GM18907 (cell line): Measurements from ENCODE around the gene CCDC9.
A peak's percentile ranks its signal among the peaks of the same experiment; 100 is the strongest.

Experiments used
- ATAC-seq: cut with Tn5 transposase; IDR thresholded peaks from one replicate; pipeline ENCODE4 v1.9.1; 2021; ENCODE audit warnings: mild to moderate bottlenecking, moderate library complexity; ENCODE audit not compliant: unreplicated experiment

Gene CCDC9

DNA sequence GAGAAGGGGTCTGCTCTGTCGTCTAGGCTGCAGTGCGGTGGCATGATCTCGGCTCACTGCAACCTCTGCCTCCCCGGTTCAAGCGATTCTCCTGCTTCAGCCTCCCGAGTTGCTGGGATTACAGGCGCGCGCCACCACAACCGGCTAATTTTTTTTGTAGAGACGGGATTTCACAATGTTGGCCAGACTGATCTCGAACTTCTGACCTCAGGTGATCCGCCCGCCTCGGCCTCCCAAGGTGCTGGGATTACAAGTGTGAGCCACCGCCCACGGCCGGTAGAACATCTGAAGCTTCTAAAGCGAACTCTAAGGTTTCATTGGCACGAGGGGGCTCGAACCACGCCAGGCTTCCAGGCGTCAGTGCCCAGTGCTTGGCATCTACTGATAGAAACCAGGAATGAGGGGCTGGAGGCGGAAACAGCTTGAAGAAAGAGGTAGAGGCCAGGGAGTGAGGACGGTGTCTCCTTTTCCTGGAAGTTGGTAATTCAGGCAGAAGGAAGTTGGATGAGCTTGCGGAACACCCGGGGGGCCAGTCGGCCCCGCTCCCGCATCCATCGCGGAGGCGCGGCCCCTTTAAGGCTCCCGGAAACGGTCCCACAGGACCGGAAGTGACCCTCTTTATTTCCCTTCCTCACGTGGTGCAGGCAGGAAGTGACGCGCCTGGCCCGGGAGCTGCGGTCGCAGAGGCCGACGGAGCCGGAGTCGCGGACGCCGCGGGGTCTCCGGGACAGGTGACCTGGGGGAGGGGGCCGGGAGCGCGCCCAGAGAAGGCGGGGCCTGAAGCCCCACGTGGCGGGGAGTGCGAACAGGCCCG, at the start of gene CCDC9:
Gene CCDC9, plus strand, starts transcription at position 647 of the 814 bp plus-strand sequence. CDS start 1,876 bp downstream, outside the sequence.
- ATAC-seq, result peak; percentile 48

- no peak for ATAC-seq
Measured at GRCh38 chr19:47209319-47210179, 46.8 kb upstream of the CCDC9 start.

DNA sequence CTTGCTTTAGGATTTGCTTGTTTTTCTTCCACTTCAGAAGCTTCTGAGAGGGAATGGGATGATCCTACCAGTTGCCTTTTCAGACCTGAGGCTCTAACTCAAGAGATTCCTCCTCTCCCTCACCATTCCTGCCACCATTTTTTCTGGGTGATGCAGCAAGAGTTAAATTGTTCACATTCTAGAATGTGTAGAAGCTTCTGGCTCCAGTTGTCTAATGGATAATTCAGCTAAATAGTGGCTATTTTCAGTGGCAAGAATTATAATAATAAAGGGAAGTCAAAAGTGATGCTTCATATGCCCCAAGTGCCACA, 46.2 kb upstream of the CCDC9 start:
- no peak for ATAC-seq

GRCh38 chr19:47210689-47211316, 45.5 kb upstream of the CCDC9 start:
- ATAC-seq, result no peak

DNA sequence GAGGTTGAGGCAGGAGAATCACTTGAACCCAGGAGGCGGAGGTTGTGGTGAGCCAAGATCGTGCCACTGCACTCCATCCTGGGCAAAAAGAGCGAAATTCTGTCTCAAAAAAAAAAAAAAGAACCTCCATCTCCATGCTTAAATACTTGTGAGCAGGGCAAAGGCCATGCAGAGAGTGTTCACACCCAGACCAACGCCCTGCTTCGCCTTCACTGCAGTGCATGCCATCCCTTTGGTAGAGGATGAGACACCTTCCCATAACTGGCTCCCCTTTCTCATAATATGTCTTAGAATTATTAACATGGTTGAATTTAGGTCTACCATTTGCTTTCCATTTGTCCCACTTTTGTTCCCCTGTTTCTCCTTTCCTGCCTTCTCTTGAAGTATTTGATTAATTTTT, 40.7 kb upstream of the CCDC9 start:
- ATAC-seq, result no peak

DNA sequence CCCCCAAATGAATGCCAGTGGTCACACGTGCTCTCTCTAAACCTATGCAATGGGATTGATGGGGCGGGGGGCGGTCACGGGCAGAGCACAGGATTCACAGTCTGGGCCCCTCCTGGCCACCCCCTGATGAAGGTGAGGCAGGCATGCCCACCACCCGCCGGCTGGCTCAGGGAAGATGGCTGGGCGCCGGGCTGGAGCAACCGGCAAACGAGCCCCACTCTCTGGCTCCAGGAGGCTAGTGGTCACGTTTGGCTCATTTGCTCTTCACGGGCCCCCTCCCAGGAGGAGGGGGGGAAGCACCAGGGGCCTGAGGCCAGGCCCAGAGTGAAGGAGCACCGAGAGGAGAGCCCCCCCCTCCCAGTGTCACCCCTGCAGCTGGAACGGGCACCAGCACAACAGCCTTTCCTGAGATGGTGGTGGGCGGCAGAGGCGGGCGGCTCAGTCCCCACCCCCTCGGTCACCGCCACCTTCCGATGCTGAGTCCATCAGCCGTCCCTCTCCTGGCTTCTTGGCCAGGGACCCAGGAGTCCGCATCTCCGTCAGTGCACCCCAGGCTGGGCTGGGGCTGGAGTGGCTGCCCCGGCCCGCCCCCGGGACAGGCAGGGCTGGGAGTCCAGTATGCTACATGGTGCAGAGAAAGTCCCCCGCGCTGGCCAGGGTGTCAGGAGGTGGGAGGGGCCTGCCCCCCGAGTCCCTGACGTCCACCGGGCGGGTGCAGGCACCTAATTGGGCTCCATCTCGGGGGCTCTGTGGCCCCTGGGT, 35.1 kb upstream of the CCDC9 start:
- ATAC-seq, result no peak

DNA sequence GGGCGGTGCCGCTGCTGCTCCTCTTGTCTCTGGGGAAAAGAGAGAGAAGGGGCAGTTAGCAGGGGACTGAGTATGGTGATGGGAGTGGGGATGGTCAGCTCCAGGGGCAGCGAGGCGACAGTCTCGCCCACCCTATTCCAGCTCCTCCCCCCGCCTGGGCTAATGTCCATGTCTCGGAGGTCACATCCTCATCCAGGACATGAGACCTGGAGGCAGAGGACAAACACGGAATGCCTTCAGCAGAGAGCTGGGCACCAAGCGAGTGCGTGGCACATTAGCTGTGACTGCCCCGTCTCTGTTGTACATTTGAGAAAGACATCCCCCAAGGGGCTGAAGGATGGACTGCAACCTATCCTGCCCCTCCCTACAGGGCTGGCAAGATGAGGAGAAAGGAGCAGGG, 34.4 kb upstream of the CCDC9 start:
- no peak for ATAC-seq

DNA sequence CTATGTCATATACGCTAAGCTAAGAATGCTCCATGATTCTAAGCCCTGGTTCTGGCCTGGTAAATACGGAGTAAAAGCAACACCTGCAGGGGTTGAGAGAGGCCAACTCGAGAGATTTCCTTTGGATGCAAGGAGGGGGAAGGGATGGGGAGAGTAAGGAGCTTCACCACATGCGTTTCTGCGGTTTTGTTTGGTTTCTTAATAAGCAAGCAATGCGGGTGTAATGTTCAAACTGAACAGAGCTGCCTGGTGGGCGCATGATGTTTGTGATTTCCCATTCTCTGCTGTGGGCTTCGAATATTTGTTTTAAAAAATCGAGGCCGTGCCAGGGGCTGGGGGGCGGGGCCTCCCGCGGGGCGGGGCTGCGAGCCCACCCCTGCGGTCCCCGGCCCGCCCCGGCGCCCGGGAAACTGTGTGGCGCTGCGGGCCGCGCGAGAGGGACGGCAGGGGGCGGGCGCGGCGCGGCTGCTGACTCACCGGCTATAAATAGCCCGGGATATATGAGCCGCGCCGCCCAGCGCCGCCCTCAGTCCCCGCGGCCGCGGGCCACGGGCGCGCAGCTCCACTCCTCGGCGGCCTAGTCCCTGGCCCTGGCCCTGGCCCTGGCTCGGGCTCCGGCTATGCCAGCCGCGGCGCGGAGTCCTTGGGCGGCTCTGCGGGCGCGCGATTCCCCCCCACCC, 30.4 kb upstream of the CCDC9 start:
- peak; percentile 40 for ATAC-seq

DNA sequence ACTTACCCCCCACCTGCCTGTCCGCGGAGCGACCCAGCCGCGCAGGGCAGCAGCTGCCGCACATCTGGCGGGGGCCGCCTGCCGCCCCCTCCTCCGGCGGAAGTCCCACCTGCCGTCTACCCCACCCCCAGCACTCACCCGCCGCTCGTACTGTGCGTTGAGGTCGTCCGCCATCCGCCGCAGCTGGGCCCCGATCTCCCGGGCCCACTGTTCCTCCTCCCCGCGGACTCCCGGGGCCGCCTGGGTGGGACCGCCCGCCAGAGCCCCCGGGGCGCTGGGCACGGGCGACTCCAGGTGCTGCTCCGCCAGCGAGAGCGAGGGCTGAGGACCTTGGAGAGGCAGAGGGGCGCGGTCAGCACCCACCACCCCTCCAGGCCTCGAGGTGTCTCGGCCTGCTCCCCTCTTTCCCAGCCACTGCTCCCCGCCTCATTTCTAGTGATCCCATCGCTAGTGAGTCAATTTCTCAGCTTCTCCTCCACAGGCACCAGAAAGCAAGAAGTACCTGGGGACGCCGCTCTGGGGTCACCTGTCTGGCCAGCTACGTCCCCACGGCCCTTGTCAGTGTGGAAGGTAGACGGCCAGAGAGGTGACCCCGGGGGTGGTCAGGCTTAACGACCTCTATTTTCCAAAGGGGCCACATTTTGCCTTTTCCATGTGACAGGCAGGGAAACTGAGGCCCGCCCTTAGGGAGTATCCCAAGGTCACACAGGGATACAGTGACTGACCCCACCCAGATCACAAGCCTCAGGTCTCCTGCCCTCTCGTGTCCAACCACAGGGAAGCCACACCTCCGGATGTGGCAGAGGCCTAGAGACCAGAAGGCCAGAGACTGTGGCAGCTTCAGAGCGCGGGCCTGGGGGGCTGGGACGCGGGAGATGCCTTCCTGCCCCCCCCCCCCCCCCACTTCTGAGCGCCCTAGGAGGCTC, 29.6 kb upstream of the CCDC9 start:
- peak; percentile 31 for ATAC-seq

DNA sequence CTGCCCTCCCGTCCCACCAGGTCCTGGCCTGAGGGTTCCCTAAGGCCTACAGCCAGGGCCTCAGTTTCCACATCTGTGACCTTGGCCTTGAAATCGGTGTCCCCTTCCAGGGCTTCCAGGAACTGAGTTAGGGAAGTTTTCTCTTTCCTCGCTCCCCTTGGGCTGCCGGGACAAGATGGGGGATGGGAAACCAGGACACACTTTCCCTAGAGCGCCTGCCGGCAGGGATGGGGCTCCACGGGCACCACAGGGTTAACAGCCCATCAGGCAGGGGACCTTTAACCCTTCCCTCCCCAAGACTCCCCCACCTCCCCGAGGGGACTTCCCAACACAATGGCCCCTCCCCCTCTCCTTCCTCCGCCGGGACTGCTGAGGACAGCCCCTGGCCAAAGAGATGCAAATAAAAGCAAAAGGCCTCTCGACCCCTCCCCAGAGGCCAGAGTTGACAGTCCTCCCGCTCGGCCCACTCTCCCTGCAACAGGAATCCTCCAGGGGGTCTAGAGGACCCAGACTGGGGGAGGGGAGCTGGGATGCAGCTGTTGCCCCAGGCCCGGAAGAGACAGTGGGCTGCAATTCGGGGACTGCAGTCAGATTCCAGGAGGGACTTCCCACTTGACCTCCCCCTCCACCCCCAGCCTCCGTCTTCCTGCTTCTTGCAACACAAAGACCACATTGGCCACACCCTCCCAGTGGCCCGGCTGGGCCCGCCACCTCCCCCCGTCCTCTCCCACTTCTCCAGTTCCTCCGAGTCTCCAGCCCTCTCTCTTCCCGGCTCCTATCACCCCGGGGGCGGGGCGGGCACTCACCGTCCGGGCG, 28.8 kb upstream of the CCDC9 start:
- ATAC-seq, result no peak

DNA sequence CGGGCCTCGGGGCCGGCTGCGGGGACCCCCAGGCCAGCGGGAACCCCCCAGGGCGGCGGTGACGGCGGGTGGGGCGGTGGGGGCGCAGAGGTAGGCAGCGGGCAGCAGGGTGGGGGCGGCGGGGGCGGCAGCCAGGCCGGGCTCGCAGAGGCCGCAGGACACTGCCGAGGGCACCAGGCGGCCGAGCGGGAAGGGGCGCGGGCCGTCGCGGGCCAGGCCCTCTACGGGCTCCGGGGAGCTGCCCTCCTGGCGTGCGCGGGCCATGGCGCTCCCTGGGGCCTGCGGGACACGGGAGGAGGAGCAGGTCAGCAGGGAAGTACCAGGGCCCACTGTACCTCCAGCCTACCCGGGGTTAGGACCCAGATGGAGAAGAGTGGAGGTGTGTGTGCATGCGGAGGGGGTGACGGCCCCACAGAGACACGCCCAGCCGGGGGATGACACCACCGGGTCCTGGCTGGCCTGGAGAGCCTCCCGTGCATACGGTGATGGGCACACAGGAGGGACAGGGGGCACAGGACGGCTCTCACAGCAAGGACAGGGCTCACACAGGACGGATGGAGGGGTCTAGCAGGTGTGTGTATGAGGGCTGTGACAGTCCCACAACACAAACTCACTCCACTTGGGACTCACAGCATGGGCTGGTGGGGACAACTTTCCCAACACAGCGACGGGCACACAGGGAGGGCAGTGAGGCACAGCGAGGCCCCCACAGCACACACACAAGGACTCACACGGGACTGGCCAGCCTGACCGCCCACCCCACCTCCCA, 28.0 kb upstream of the CCDC9 start:
- ATAC-seq, result no peak

DNA sequence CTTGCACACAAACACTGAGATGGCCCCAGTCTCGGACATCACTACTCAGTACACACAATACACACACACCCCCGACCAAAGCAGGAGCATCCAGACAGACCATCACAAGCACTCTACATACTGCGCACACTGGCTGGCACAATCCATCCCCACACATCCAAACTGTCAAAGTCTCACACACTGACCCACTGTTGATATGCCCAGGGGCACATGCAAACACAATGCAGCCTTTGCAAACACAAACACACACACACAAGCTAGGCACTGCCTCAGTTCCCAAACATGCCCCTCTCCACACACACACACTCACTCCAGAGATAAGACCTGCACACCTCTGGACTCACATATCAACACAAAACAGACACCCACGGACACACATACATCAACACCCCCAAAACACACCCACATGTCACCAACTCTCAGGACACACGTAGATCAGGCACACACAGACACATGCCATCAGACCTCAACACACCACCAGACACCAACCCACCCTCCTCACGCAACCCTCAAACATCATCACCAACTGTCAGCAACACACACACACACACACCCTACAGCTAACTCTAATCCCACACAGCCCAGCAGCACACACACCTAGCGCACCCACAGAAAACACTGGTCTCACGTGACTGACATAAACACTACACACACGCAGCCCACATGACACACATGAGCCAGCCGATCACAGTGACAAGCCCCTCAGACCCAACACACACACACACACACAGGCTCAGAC, 27.2 kb upstream of the CCDC9 start:
- ATAC-seq, result no peak

- ATAC-seq, result no peak
Measured at GRCh38 chr19:47229676-47230053, 26.7 kb upstream of the CCDC9 start.

DNA sequence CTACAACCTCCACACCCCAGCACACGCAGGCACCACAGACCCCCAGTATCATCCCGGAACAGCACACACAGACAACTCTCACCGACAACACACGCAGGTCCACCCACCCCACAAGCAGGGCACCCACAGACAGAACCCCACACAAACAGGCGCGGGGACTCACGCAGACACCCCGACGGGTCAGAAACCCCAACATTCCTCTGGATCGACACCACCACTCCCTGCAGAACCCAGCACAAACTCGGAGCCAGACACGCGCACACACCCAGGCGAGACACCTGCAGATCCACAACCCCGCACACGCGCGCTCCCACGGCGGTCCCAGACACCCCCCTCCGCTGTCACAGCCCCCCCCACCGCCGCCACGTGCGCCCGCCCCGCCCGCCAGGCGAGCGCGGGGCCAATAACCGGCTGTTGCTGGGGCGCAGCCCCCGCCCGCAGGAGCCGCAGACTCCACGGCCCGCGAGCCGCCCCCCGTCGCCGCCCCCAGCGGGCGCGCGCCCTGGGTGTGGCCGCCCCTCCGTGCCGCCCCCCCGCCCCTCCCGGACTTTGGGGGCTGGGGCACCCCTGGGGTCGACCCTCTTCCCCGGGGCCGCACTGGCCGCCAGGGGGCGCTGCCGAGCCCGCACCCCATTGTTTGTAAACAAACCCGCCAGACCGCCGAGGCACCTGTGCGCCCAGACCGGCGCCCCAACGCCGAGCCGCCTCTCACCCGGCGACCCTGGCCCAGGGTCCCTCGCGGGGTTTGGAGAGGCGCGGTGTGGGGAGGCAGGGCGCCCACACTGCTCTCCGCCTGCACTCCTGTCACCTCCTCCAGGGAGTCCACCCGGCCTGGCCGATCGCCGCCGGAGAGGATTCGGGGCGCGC, 26.0 kb upstream of the CCDC9 start:
- ATAC-seq, result peak; percentile 30

DNA sequence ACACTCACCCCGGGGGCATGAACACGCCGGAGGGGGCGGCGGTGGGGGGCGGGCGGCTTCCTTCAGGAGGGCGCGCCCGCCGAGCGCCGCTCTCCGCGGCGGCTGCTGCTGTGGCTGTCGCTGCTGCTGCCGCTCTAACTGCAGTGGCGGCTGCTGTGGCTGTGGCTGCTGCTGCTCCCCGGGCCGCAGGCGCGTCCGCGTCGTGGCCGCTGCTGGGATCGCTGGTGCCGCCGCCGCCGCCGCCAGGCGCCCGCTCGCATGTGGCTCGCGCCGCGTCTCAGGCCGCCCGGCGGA, 25.5 kb upstream of the CCDC9 start, which contains the start of gene BBC3:
Gene BBC3, minus strand, starts transcription at position 279 of the 294 bp plus-strand sequence. CDS start 2,768 bp downstream, outside the sequence.
- ATAC-seq, result no peak
